Inferior parietal cortex (tissue), 1 donor: ENCODE measurements around the gene TRIM49B.
"Not testable (repeated sequence)": the region's sequence is repeated elsewhere in the genome, so short reads cannot be mapped to it uniquely, and the experiment has no call there.

Experiments
- DNase-seq: peaks from one replicate; pipeline ENCODE4 v3.0.0-alpha.2; 2016; ENCODE audit errors: extremely low spot score

TRIM49B gene, protein sequence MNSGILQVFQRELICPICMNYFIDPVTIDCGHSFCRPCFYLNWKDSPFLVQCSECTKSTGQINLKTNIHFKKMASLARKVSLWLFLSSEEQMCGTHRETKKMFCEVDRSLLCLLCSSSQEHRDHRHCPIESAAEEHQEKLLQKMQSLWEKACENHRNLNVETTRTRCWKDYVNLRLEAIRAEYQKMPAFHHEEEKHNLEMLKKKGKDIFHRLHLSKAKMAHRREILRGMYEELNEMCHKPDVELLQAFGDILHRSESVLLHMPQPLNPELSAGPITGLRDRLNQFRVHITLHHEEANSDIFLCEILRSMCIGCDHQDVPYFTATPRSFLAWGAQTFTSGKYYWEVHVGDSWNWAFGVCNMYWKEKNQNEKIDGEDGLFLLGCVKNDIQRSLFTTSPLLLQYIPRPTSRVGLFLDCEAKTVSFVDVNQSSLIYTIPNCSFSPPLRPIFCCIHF

DNA sequence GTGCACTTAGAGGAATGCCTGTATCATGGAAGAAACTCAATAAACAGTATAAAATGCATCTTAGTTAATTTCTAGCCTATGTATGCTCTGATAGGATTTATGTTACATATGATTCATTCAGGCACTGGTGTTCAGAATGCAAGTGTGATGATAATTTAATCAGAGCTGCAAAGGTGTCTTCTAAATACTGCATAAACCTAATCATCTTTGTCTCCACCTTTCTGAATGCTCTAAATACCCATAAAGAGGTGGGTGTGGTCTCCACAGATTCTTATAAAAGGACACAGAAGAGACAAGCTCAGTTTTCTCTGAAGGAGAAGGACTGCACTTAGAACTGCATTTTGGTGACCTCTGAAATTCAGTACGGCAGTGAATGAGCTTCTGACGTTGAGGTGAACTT is at the start of gene TRIM49B:
Gene TRIM49B, plus strand, starts transcription at position 301 of the 400 bp plus-strand sequence. CDS start 2,777 bp downstream, outside the sequence.
- DNase-seq, result not testable (repeated sequence)

DNA sequence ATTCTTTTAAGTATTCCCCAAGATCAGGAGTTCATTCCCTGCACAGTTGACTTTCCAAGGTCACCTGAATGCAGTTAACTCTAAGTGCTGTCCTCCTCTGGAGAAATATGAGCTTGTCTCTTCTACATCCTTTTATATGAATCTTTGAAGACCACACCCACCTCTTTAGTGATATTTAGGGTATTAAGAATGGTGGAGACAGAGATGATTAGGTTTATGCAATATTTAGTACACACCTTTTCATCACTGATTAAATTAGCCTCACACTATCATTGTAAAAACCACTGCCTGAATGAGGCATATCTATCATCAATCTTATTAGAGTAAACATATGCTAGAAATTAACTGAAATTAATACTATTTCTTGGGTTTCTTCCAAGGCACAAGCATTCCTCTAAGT is 44.8 kb upstream of the TRIM49B start, which contains the start of gene TRIM51G:
Gene TRIM51G, minus strand, starts transcription at position 101 of the 400 bp plus-strand sequence. CDS start 2,190 bp downstream, outside the sequence.
- not testable (repeated sequence) for DNase-seq

DNA sequence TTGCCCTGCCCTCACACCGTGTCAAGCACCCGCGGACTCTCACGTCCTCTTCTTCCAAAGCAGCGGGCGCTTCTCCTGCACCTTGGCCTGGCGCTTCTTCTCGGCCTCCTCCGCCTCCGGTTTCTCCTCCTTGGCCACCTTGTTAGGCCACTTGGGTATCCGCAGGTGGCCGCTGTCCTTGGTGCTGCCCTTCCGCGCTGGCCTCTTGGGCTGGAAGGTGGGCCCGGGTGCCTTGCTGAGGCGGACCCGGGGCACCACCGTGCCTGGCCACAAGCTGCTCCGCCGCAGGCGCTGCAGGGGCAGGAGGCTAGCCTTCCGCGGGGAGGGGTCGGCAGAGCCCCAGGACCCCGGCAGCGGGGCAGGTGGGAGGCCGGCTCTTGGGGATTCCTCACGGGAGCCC is 19.6 kb downstream of the TRIM49B start:
- not testable (repeated sequence) for DNase-seq

DNA sequence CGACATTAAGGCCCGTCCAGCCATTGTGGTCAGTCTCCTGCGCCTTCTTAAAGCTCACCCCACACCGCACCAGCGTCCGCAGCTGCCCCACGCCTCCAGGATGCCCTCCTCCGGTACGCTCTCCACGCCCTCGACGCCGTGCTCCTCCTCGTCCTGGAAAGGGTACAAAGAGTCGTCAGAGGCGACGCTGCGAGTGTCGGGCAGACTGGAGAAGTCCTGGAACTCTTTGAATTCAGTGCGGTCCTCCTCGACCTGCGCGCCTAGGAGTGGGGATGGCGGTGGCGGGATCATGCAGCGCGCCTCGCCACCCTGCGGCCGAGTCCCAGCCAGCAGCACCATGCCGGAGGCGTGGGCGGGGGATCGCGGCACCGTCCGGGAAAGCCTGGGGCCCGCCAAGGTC is 21.2 kb downstream of the TRIM49B start:
- DNase-seq, result not testable (repeated sequence)

DNA sequence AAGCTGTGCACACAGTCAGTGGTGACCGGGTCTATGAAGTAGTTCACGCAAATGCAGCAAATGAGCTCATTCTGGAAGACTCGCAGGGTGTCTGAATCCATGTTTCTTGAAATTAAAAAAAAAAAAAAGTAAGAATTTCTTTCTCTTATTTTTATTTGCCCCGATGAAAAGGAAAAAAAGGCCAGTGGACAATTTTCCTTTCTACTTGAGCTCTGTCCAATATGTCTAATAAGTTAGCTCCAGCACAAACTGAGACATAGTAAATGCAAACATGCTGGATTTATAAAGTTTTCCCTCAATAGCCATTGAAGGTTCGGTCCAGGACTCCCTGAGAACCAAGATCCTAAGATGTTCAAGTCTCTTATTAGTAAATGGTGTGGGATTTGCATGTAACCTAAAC is 30.4 kb downstream of the TRIM49B start, which contains the start of gene TRIM64C:
Gene TRIM64C, minus strand, starts transcription at position 101 of the 400 bp plus-strand sequence. Its CDS starts 0 bp downstream, at position 101.
- not testable (repeated sequence) for DNase-seq

DNA sequence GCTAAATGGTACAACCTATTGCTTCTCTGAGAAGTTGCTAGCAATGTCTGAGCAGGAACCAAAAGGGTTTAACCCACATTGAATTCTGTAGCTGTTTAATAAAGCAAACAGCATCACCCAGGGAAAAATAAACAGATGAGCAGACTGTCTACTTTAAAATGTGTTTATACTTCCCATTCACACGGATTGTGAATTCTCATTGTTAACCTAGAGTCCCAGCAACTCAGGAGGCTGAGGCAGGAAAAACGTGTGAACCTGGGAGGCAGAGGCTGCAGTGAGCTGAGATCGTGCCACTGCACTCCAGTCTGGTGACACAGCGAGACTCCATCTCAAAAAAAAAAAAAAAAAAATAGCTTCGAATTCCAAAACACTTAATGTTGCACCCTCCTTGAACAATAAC is 41.3 kb downstream of the TRIM49B start:
- DNase-seq, result not testable (repeated sequence)
